Right lobe of liver (tissue), 4 donors: Measurements from ENCODE around the gene PRSS33.

Source experiments
- CTCF ChIP-seq, 4 donors: fragments of 200-600 bp in 3 of 4; fragments of 450-650 bp in 1 of 4; IDR thresholded peaks; one replicate each; pipeline versions ENCODE4 v1.5.1 to v1.8.0; 2016 to 2022; ENCODE audit warnings: antibody characterized with exemption in 4 of 4, mild to moderate bottlenecking in 2 of 4
- POLR2A ChIP-seq: fragments of 450-650 bp; IDR thresholded peaks from one replicate; pipeline ENCODE4 v1.6.1; 2017; ENCODE audit warnings: antibody characterized with exemption, mild to moderate bottlenecking
- donor health status: DM: no; HTN: no; CAD: no.
- donor health status: DM: no; HTN: no; CAD: no.
- donor health status: DM: no; HTN: yes; CAD: no.

GRCh38 chr16:2819179-2819938, 32.0 kb upstream of the PRSS33 start:
- TF ChIP-seq CTCF (IDR thresholded peaks at IDR 0.05): no peak
- TF ChIP-seq POLR2A: no peak
